ENCODE results near the gene MATN1. TPM values are rescaled to one million over a fixed set of nuclear protein-coding genes. Genes with fewer than 3 reads are reported as not detected.

Gene MATN1
- total RNA-seq, 2 donors from 2014 or later = not detected

DNA sequence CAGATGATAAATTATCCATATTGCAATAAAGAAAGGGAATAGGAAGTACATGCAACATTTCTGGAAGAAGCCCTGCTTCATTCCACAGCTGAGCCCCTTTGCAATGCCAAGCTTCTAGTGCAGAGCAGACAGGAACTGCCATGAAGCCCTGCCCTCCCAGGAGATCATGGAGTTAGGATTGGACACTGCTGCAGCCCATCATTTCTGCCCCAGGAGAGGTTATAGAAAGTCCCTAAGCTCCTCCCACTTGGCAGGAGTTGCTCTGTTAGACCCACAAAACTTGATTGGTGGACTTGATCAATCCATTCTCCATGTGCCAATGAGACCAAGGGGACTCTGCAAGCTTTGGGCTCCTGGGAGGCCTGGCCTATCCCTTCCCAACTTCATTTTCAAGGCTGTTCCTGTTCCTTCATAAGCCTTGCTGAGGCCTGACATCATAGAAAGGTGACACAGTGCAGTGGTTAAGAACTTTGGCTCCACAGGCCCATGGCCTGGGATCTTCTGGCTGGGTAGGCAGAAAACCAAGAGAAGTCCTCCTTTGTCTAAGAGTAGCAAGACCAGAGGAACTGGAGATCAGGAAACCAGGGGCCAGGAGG lies 35.5 kb upstream of the MATN1 start:
- H3K36me3 Mint-ChIP-seq (ENCODE audit: low read depth) = no peaks in the 10 kb centered on the region
- TF ChIP-seq, protein P1, sequence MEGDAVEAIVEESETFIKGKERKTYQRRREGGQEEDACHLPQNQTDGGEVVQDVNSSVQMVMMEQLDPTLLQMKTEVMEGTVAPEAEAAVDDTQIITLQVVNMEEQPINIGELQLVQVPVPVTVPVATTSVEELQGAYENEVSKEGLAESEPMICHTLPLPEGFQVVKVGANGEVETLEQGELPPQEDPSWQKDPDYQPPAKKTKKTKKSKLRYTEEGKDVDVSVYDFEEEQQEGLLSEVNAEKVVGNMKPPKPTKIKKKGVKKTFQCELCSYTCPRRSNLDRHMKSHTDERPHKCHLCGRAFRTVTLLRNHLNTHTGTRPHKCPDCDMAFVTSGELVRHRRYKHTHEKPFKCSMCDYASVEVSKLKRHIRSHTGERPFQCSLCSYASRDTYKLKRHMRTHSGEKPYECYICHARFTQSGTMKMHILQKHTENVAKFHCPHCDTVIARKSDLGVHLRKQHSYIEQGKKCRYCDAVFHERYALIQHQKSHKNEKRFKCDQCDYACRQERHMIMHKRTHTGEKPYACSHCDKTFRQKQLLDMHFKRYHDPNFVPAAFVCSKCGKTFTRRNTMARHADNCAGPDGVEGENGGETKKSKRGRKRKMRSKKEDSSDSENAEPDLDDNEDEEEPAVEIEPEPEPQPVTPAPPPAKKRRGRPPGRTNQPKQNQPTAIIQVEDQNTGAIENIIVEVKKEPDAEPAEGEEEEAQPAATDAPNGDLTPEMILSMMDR (conservative IDR thresholded peaks at IDR 0.05) = no peak
- Histone ChIP-seq H3K36me3 (ENCODE audit: control insufficient read depth, insufficient read depth, low read length) (no peaks in the 10 kb centered on the region), H3K27me3 (ENCODE audit: control insufficient read depth, insufficient read depth, low read length, poor library complexity, severe bottlenecking) (no peaks in the 10 kb centered on the region), H3K9ac (ENCODE audit: extremely low read depth, low read length, poor library complexity, severe bottlenecking) (no peak overlapping the region), H3K4me3 (ENCODE audit: low read length) (no peak overlapping the region), H3K27ac (ENCODE audit: low read depth, low read length) (no peak overlapping the region), H3K4me1 (ENCODE audit: control insufficient read depth, insufficient read depth, low read length) (no peaks in the 10 kb centered on the region), H3K9me3 (ENCODE audit: control insufficient read depth, low read length) (peaks cover 5% of the 10 kb centered on the region)
- no peak overlapping the region for H3K27ac Mint-ChIP-seq
- peaks cover 14% of the 10 kb centered on the region for H3K4me1 Mint-ChIP-seq
- no peaks in the 10 kb centered on the region for H3K27me3 Mint-ChIP-seq (ENCODE audit: insufficient read depth)
- H3K4me3 Mint-ChIP-seq = no peak overlapping the region
- no peaks in the 10 kb centered on the region for H3K9me3 Mint-ChIP-seq
- peak; percentile 72 for DNase-seq

DNA sequence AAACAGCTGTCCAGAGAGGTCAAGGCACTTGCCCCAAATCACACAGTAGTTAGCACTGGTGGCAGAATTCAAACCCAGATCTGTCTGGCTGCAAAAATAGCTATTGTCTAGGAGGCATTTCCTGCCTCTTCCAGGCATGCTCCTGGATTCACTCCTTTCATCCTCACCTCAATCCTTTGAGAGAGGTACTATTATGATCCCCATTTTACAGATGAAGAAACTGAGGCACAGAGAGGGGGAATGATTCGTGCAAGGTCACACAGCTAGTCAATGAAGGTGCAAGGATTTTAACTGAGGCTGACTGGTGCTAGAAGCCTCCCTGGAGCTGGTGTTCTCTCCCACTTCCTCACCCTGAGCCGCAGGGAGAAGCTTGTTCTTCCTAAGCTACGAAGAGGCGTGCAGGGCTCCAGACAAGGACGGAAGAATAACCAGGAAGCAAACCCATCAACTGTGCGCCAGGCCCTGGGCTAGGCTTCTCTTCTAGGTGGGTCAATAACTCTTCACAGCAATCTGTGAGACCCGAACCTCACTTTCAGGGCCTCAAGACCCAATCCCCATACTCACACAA lies 34.8 kb upstream of the MATN1 start:
- Mint-ChIP-seq H3K27me3 (ENCODE audit: insufficient read depth) (no peaks in the 10 kb centered on the region), H3K36me3 (ENCODE audit: low read depth) (no peaks in the 10 kb centered on the region), H3K27ac (no peak overlapping the region), H3K9me3 (no peaks in the 10 kb centered on the region), H3K4me3 (no peak overlapping the region), H3K4me1 (peaks cover 14% of the 10 kb centered on the region)
- Histone ChIP-seq H3K27me3 (ENCODE audit: control insufficient read depth, insufficient read depth, low read length, poor library complexity, severe bottlenecking) (no peaks in the 10 kb centered on the region), H3K4me3 (ENCODE audit: low read length) (no peak overlapping the region), H3K9me3 (ENCODE audit: control insufficient read depth, low read length) (peaks cover 5% of the 10 kb centered on the region), H3K4me1 (ENCODE audit: control insufficient read depth, insufficient read depth, low read length) (no peaks in the 10 kb centered on the region), H3K27ac (ENCODE audit: low read depth, low read length) (no peak overlapping the region), H3K36me3 (ENCODE audit: control insufficient read depth, insufficient read depth, low read length) (no peaks in the 10 kb centered on the region), H3K9ac (ENCODE audit: extremely low read depth, low read length, poor library complexity, severe bottlenecking) (no peak overlapping the region)
- WGBS, 2 experiments (ENCODE audit: insufficient coverage in 1 of 2, insufficient read length in 1 of 2) = 91 to 93% methylated on average over 2 to 7 of the region's 7 CpGs
- DNase-seq = no peak
- TF ChIP-seq, protein P1 (conservative IDR thresholded peaks at IDR 0.05) = no peak

DNA sequence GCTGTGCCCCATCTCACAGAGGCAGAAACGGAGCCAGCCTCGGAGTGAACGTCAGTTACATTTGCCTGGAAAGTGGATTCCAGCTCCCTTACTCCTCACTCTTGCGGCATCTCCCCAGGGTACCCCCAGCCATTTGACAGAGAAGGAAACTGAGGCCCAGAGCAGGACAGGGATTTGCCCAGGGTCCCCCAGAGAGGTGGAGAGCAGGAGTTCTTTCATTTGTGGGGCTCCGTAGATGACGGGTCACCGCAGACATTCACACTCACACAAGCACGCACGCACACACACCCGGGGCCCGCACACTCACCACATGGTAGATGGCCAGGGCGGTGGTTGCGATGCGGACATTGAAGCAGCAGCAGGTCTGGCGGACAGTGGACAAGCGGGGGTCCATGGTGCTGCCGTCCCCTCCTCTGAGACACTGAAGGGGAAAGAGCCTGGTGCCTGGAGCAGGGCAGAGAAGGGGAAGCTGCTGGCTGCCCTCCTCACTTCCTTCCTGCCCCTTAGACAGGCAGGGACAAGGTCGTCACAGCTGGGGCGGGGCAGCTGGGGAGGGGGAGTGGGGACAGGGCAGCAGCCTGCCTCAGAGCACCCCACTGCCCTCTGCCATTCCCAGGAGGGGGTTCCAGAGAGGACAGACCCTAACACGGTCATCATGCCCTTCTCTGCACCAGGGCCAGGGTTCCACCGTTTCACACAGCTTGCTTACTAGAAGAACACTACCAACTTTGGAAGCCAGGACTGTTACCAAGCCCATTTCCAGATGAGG lies 34.2 kb upstream of the MATN1 start, which contains the start of gene LAPTM5:
Gene LAPTM5, minus strand, starts transcription at position 423 of the 769 bp plus-strand sequence. Its CDS starts 29 bp downstream, at position 394.
- no peak for DNase-seq
- no peak within 1 kb of the TSS for H3K27ac ChIP-seq (ENCODE audit: low read depth, low read length)
- Mint-ChIP-seq H3K27ac (peak within 1 kb of the TSS; percentile 30), H3K4me3 (no peak within 1 kb of the TSS), H3K36me3 (ENCODE audit: low read depth) (no peaks in the 10 kb centered on the region), H3K9me3 (no peaks in the 10 kb centered on the region), H3K27me3 (ENCODE audit: insufficient read depth) (no peaks in the 10 kb centered on the region), H3K4me1 (peaks cover 14% of the 10 kb centered on the region)
- H3K9me3 ChIP-seq (ENCODE audit: control insufficient read depth, low read length) = peaks cover 5% of the 10 kb centered on the region
- H3K4me1 ChIP-seq (ENCODE audit: control insufficient read depth, insufficient read depth, low read length) = no peaks in the 10 kb centered on the region
- TF ChIP-seq, protein P1 (conservative IDR thresholded peaks at IDR 0.05) = no peak
- H3K27me3 ChIP-seq (ENCODE audit: control insufficient read depth, insufficient read depth, low read length, poor library complexity, severe bottlenecking) = no peaks in the 10 kb centered on the region
- H3K36me3 ChIP-seq (ENCODE audit: control insufficient read depth, insufficient read depth, low read length) = no peaks in the 10 kb centered on the region
- 91 to 96% methylated on average over 12 to 21 of the region's 21 CpGs for WGBS, 2 experiments (ENCODE audit: insufficient coverage in 1 of 2, insufficient read length in 1 of 2)
- no peak within 1 kb of the TSS for H3K4me3 ChIP-seq (ENCODE audit: low read length)
- H3K9ac ChIP-seq (ENCODE audit: extremely low read depth, low read length, poor library complexity, severe bottlenecking) = no peak within 1 kb of the TSS
